Endothelial cell of umbilical vein (primary cell): ENCODE data around the gene DYRK3.

Experiments used
- EZH2 ChIP-seq: IDR thresholded peaks from 2 replicates; pipeline ENCODE4 v1.6.1; 2012; ENCODE audit warnings: borderline replicate concordance, low read depth, mild to moderate bottlenecking, moderate library complexity, low read length, inconsistent platforms; ENCODE audit not compliant: severe bottlenecking
- FOS ChIP-seq: IDR thresholded peaks from 2 replicates; pipeline ENCODE4 v1.6.1; 2011; ENCODE audit warnings: mild to moderate bottlenecking, low read length, moderate library complexity, borderline replicate concordance; ENCODE audit not compliant: insufficient read depth
- GATA2 ChIP-seq: IDR thresholded peaks from 2 replicates; pipeline ENCODE4 v1.7.0; 2011; ENCODE audit warnings: low read depth, mild to moderate bottlenecking, moderate library complexity, mixed read lengths, low read length; ENCODE audit not compliant: insufficient read length, insufficient read depth
- JUN ChIP-seq: IDR thresholded peaks from 2 replicates; pipeline ENCODE4 v1.6.1; 2011; ENCODE audit warnings: borderline replicate concordance, low read depth; ENCODE audit not compliant: insufficient read length, insufficient read depth
- MYC ChIP-seq: IDR thresholded peaks from one replicate; pipeline ENCODE4 v1.6.1; 2011; ENCODE audit warnings: mild to moderate bottlenecking, low read depth, low read length
- POLR2A ChIP-seq: IDR thresholded peaks from 2 replicates; pipeline ENCODE4 v1.6.1; 2012; ENCODE audit warnings: low read depth, mild to moderate bottlenecking, control low read depth, low read length
- POLR2AphosphoS5 ChIP-seq: IDR thresholded peaks from 2 replicates; pipeline ENCODE4 v1.6.1; 2012; ENCODE audit warnings: low read depth, mild to moderate bottlenecking, control low read depth, low read length, moderate library complexity; ENCODE audit not compliant: insufficient read depth
- TF ChIP-seq, protein P1 (sequence below), 2 donors: IDR thresholded peaks; 1 replicate in 1 of 2; 2 replicates in 1 of 2; pipeline ENCODE4 v1.5.1; 2011; ENCODE audit warnings: low read length in 2 of 2, mild to moderate bottlenecking in 2 of 2, moderate library complexity in 2 of 2, control low read depth in 1 of 2, inconsistent platforms in 1 of 2, low read depth in 1 of 2; ENCODE audit not compliant: insufficient read depth in 1 of 2; ENCODE audit errors: extremely low read depth in 1 of 2
- TF ChIP-seq, protein P2 (sequence below): IDR thresholded peaks from 2 replicates; pipeline ENCODE4 v1.6.1; 2011; ENCODE audit not compliant: insufficient read depth, insufficient read length

DNA sequence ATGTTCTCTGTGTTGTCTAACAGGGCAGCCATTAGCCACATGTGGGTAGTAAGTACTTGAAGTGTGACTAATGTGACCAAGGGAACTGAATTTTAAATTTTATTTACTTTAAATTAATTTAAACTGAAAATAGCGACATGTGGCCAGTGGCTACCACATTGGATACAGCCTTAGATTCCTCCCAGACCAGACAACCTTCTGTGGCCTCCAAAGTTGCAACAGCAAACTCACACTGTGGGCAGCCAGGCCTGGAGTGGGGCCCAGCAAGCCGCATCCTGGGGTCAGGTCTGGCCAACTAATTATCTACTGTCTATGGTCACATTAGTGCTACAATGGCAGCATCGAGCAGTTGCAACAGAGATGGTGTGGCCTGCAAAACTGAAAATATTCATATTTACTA is 34.8 kb upstream of the DYRK3 start:
- TF ChIP-seq JUN (no peak), POLR2A (no peak), FOS (no peak), POLR2AphosphoS5 (no peak), EZH2 (no peak), MYC (no peak), GATA2 (no peak)
- TF ChIP-seq, protein P1, sequence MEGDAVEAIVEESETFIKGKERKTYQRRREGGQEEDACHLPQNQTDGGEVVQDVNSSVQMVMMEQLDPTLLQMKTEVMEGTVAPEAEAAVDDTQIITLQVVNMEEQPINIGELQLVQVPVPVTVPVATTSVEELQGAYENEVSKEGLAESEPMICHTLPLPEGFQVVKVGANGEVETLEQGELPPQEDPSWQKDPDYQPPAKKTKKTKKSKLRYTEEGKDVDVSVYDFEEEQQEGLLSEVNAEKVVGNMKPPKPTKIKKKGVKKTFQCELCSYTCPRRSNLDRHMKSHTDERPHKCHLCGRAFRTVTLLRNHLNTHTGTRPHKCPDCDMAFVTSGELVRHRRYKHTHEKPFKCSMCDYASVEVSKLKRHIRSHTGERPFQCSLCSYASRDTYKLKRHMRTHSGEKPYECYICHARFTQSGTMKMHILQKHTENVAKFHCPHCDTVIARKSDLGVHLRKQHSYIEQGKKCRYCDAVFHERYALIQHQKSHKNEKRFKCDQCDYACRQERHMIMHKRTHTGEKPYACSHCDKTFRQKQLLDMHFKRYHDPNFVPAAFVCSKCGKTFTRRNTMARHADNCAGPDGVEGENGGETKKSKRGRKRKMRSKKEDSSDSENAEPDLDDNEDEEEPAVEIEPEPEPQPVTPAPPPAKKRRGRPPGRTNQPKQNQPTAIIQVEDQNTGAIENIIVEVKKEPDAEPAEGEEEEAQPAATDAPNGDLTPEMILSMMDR (IDR thresholded peaks at IDR 0.05; ENCODE audit: extremely low read depth in 1 of 2, insufficient read depth in 1 of 2, low read depth in 1 of 2, low read length in 2 of 2): no peak
- TF ChIP-seq, protein P2, sequence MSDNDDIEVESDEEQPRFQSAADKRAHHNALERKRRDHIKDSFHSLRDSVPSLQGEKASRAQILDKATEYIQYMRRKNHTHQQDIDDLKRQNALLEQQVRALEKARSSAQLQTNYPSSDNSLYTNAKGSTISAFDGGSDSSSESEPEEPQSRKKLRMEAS: no peak
